Measurements from ENCODE around the gene RERE.
A peak's percentile ranks its signal among the peaks of the same experiment; 100 is the strongest.
"Not testable (repeated sequence)": the region's sequence is repeated elsewhere in the genome, so short reads cannot be mapped to it uniquely, and the experiment has no call there.

RERE gene

GRCh38 chr1:8625981-8626898 is 191.2 kb downstream of the RERE start:
- no peak for DNase-seq (ENCODE audit: low spot score)
- in situ Hi-C loops (cut with MboI; ENCODE audit: low pct_unique_long_range_greater_than_20kb, low sequenced_read_pairs, unreplicated experiment), result no loop called here
- no peak for TF ChIP-seq CTCF (IDR thresholded peaks at IDR 0.05; ENCODE audit: extremely low read depth, insufficient read depth, missing control alignments)

- no peak for DNase-seq (ENCODE audit: low spot score)
- in situ Hi-C loops (cut with MboI; ENCODE audit: low pct_unique_long_range_greater_than_20kb, low sequenced_read_pairs, unreplicated experiment), result no loop called here
- TF ChIP-seq CTCF (IDR thresholded peaks at IDR 0.05; ENCODE audit: extremely low read depth, insufficient read depth, missing control alignments), result no peak
Observed at GRCh38 chr1:8625491-8625890, 191.9 kb downstream of the RERE start.

GRCh38 chr1:8623651-8624192 is 193.7 kb downstream of the RERE start:
- in situ Hi-C loops (cut with MboI; ENCODE audit: low pct_unique_long_range_greater_than_20kb, low sequenced_read_pairs, unreplicated experiment); DNase-seq (ENCODE audit: low spot score): not testable (repeated sequence)

GRCh38 chr1:8621785-8622348 is 195.6 kb downstream of the RERE start:
- DNase-seq (ENCODE audit: low spot score); in situ Hi-C loops (cut with MboI; ENCODE audit: low pct_unique_long_range_greater_than_20kb, low sequenced_read_pairs, unreplicated experiment): not testable (repeated sequence)

GRCh38 chr1:8621034-8621582 is 196.3 kb downstream of the RERE start:
- in situ Hi-C loops (cut with MboI; ENCODE audit: low pct_unique_long_range_greater_than_20kb, low sequenced_read_pairs, unreplicated experiment); DNase-seq (ENCODE audit: low spot score): not testable (repeated sequence)

GRCh38 chr1:8619917-8620502 is 197.4 kb downstream of the RERE start:
- in situ Hi-C loops (cut with MboI; ENCODE audit: low pct_unique_long_range_greater_than_20kb, low sequenced_read_pairs, unreplicated experiment); DNase-seq (ENCODE audit: low spot score): not testable (repeated sequence)

- DNase-seq (ENCODE audit: low spot score); in situ Hi-C loops (cut with MboI; ENCODE audit: low pct_unique_long_range_greater_than_20kb, low sequenced_read_pairs, unreplicated experiment): not testable (repeated sequence)
Observed at GRCh38 chr1:8619419-8619818, 198.0 kb downstream of the RERE start.

GRCh38 chr1:8616791-8617190 is 200.6 kb downstream of the RERE start:
- in situ Hi-C loops (cut with MboI; ENCODE audit: low pct_unique_long_range_greater_than_20kb, low sequenced_read_pairs, unreplicated experiment); DNase-seq (ENCODE audit: low spot score): not testable (repeated sequence)
- TF ChIP-seq CTCF (IDR thresholded peaks at IDR 0.05; ENCODE audit: extremely low read depth, insufficient read depth, missing control alignments), result peak; percentile 8

- DNase-seq (ENCODE audit: low spot score); in situ Hi-C loops (cut with MboI; ENCODE audit: low pct_unique_long_range_greater_than_20kb, low sequenced_read_pairs, unreplicated experiment): not testable (repeated sequence)
Observed at GRCh38 chr1:8611634-8612515, 205.6 kb downstream of the RERE start.

Measured in GM13977 (cell line).